CD4-positive, CD25-positive, alpha-beta regulatory T cell (primary cell): ENCODE measurements around the gene PRORP. TPM values are rescaled to one million over a fixed set of nuclear protein-coding genes. Genes with fewer than 3 reads are reported as not detected.
"Not testable (repeated sequence)": the region's sequence is repeated elsewhere in the genome, so short reads cannot be mapped to it uniquely, and the experiment has no call there.

Experiments used
- ATAC-seq, 2 donors: fragments of 150-1000 bp; cut with Tn5 transposase; one replicate each; pipeline ENCODE4 v1.10.0; 2021; ENCODE audit warnings: low read depth in 2 of 2, moderate number of reproducible peaks in 2 of 2, moderate library complexity in 1 of 2
- DNase-seq, 3 donors: peaks; one replicate each; pipeline versions ENCODE4 v3.0.0 to v3.0.0-alpha.2; 2012 to 2022; ENCODE audit warnings: mixed read lengths in 1 of 3
- H3K27ac ChIP-seq: one replicate; pipeline ENCODE4 v1.7.0; 2013; ENCODE audit warnings: mild to moderate bottlenecking, low read length; ENCODE audit not compliant: insufficient read depth, poor library complexity, severe bottlenecking
- H3K27me3 ChIP-seq: one replicate; pipeline ENCODE4 v1.7.0; 2013; ENCODE audit warnings: low read length; ENCODE audit not compliant: control insufficient read depth, insufficient read depth
- H3K36me3 ChIP-seq: one replicate; pipeline ENCODE4 v1.7.0; 2013; ENCODE audit warnings: mild to moderate bottlenecking, low read length, moderate library complexity; ENCODE audit not compliant: control insufficient read depth, insufficient read depth
- H3K4me1 ChIP-seq: 2 replicates; pipeline ENCODE4 v1.7.0; 2013; ENCODE audit warnings: mild to moderate bottlenecking, low read length; ENCODE audit not compliant: insufficient read depth, control insufficient read depth, poor library complexity, severe bottlenecking
- H3K4me3 ChIP-seq: one replicate; pipeline ENCODE4 v1.7.0; 2013; ENCODE audit warnings: low read depth, mild to moderate bottlenecking, low read length, moderate library complexity
- H3K9me3 ChIP-seq, 2 experiments: 1 replicate in 1 of 2; 2 replicates in 1 of 2; pipeline ENCODE4 v1.7.0; 2013; ENCODE audit warnings: low read length in 2 of 2, mild to moderate bottlenecking in 1 of 2, moderate library complexity in 1 of 2; ENCODE audit not compliant: control insufficient read depth in 2 of 2
- H3K27ac Mint-ChIP-seq, 3 donors: one replicate each; pipeline ENCODE4 v1.8.0; 2020 to 2022; ENCODE audit warnings: mild to moderate bottlenecking in 3 of 3, mixed read lengths in 3 of 3, moderate library complexity in 2 of 3
- H3K27me3 Mint-ChIP-seq: one replicate; pipeline ENCODE4 v1.8.0; 2022; ENCODE audit warnings: mild to moderate bottlenecking, mixed read lengths
- H3K36me3 Mint-ChIP-seq: one replicate; pipeline ENCODE4 v1.8.0; 2020; ENCODE audit warnings: mixed read lengths
- H3K4me1 Mint-ChIP-seq, 4 donors: one replicate each; pipeline ENCODE4 v1.8.0; 2020 to 2022; ENCODE audit warnings: mixed read lengths in 4 of 4, mild to moderate bottlenecking in 1 of 4
- H3K4me3 Mint-ChIP-seq, 4 donors: one replicate each; pipeline ENCODE4 v1.8.0; 2020 to 2022; ENCODE audit warnings: mild to moderate bottlenecking in 4 of 4, mixed read lengths in 4 of 4, moderate library complexity in 3 of 4
- H3K9me3 Mint-ChIP-seq, 7 donors: one replicate each; pipeline ENCODE4 v1.8.0; 2020 to 2022; ENCODE audit warnings: mixed read lengths in 7 of 7, mild to moderate bottlenecking in 3 of 7, moderate library complexity in 2 of 7
- polyA plus RNA-seq, 4 donors: library from polyadenylated mRNA; unstranded; fragments of 300-500 nt; fragmentation: Illumina TruSeq; gene quantifications; one replicate each; pipeline ENCODE4 v1.2.3, GENCODE V29; 2021
- total RNA-seq: library from RNA; stranded (reverse); gene quantifications from one replicate; pipeline ENCODE4 v1.2.3, GENCODE V29; 2022

Gene PRORP
- total and polyA plus RNA-seq, 5 donors from 2014 or later = 49.1 to 83.1 (median 77.4) TPM

- no peak overlapping the region for H3K4me3 ChIP-seq
- H3K27me3 ChIP-seq = no peaks in the 10 kb centered on the region
- Mint-ChIP-seq H3K4me3 (no peak overlapping the region), H3K36me3 (peaks cover 2% of the 10 kb centered on the region), H3K4me1 (peaks cover 0 to 21% (median 15%) of the 10 kb centered on the region in 4 donors), H3K27me3 (no peaks in the 10 kb centered on the region), H3K27ac (peak overlapping the region in 2 of 3 donors; percentile 59 to 77), H3K9me3 (no peaks in the 10 kb centered on the region)
- H3K9me3 ChIP-seq = no peaks in the 10 kb centered on the region
- DNase-seq (peak in 2 of 3 donors; percentile 16 to 62), ATAC-seq (peak in 1 of 2 donors; percentile 55)
- H3K36me3 ChIP-seq = peaks cover 29% of the 10 kb centered on the region
- H3K27ac ChIP-seq = peak overlapping the region; percentile 68
- no peaks in the 10 kb centered on the region for H3K4me1 ChIP-seq
These were observed 18.6 kb downstream of the PRORP start for GRCh38 chr14:35140718-35141581.

DNA sequence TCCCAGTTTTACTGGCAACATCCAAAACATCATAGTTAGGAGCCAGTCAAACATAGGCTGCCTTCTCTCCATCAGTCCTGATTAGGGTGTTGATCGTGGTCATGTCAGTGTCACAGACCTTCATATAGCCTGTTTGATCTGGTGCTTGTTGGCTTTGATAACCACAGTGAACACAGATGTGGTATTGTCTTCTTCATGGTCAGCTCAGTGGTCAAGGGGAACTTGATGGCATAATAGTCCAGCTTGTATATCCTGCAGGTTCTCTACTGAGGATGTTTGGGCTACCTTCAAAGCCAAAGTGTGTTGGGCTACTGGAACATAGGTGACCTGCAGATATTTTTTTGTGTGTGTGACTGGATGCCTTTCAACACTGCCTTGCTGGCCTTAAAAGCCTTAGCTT, 21.7 kb downstream of the PRORP start:
- ATAC-seq = no peak
- H3K4me1 Mint-ChIP-seq = peaks cover 8 to 17% (median 11%) of the 10 kb centered on the region in 4 donors
- H3K27me3 ChIP-seq = no peaks in the 10 kb centered on the region
- H3K9me3 Mint-ChIP-seq = no peaks in the 10 kb centered on the region
- peaks cover 28% of the 10 kb centered on the region for H3K36me3 ChIP-seq
- no peak overlapping the region for H3K4me3 ChIP-seq
- no peak for DNase-seq
- no peaks in the 10 kb centered on the region for H3K27me3 Mint-ChIP-seq
- no peak overlapping the region for H3K27ac ChIP-seq
- H3K4me3 Mint-ChIP-seq = no peak overlapping the region
- H3K4me1 ChIP-seq = no peaks in the 10 kb centered on the region
- peak overlapping the region in 1 of 3 donors; percentile 4 for H3K27ac Mint-ChIP-seq
- no peaks in the 10 kb centered on the region for H3K9me3 ChIP-seq
- H3K36me3 Mint-ChIP-seq = peaks cover 10% of the 10 kb centered on the region

- H3K4me3 ChIP-seq = no peak overlapping the region
- H3K27me3 Mint-ChIP-seq = no peaks in the 10 kb centered on the region
These were observed 24.4 kb downstream of the PRORP start for GRCh38 chr14:35146711-35147149.

DNA sequence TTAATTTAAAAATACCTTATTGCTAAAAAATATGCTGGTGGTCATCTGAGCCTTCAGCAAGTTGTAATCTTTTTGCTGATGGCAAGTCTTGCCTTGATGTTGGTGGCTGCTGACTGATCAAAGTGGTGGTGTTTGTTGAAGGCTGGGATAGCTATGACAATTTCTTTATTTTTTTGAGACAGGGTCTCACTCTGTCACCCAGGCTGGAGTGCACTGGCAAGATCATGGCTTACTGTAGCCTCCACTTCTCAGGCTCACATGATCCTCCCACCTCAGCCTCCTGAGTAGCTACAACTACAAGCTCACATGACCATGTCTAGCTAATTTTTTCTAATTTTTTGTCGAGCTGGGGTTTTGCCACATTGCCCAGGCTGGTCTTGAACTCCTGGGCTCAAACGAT, 24.8 kb downstream of the PRORP start:
- no peak overlapping the region for H3K27ac Mint-ChIP-seq
- ATAC-seq = no peak

More at GRCh38 chr14:35146711-35147149, 24.4 kb downstream of the PRORP start:
- H3K27me3 ChIP-seq = no peaks in the 10 kb centered on the region
- H3K9me3 Mint-ChIP-seq = no peaks in the 10 kb centered on the region
- peaks cover 15 to 24% (median 17%) of the 10 kb centered on the region in 4 donors for H3K4me1 Mint-ChIP-seq
- no peak overlapping the region for H3K4me3 Mint-ChIP-seq
- H3K4me1 ChIP-seq = no peaks in the 10 kb centered on the region
- peaks cover 30% of the 10 kb centered on the region for H3K36me3 Mint-ChIP-seq
- no peak overlapping the region for H3K27ac ChIP-seq
- no peak overlapping the region for H3K27ac Mint-ChIP-seq
- no peak for DNase-seq
- no peaks in the 10 kb centered on the region for H3K9me3 ChIP-seq
- peaks cover 25% of the 10 kb centered on the region for H3K36me3 ChIP-seq
- ATAC-seq = no peak

GRCh38 chr14:35147711-35148110, 25.4 kb downstream of the PRORP start:
- H3K27ac Mint-ChIP-seq = no peak overlapping the region
- no peaks in the 10 kb centered on the region for H3K27me3 Mint-ChIP-seq
- peaks cover 34% of the 10 kb centered on the region for H3K36me3 Mint-ChIP-seq

More for the DNA sequence above, 24.8 kb downstream of the PRORP start:
- DNase-seq = no peak
- no peak overlapping the region for H3K4me3 ChIP-seq
- Mint-ChIP-seq H3K9me3 (no peaks in the 10 kb centered on the region), H3K27me3 (no peaks in the 10 kb centered on the region), H3K4me1 (peaks cover 15 to 24% (median 17%) of the 10 kb centered on the region in 4 donors), H3K36me3 (peaks cover 34% of the 10 kb centered on the region), H3K4me3 (no peak overlapping the region)
- H3K27ac ChIP-seq = no peak overlapping the region
- no peaks in the 10 kb centered on the region for H3K4me1 ChIP-seq
- no peaks in the 10 kb centered on the region for H3K27me3 ChIP-seq
- H3K9me3 ChIP-seq = no peaks in the 10 kb centered on the region
- peaks cover 23% of the 10 kb centered on the region for H3K36me3 ChIP-seq

GRCh38 chr14:35149239-35149638, 26.9 kb downstream of the PRORP start:
- peaks cover 17% of the 10 kb centered on the region for H3K36me3 ChIP-seq
- no peak overlapping the region for H3K27ac ChIP-seq
- no peak overlapping the region for H3K4me3 ChIP-seq
- H3K36me3 Mint-ChIP-seq = peaks cover 40% of the 10 kb centered on the region
- no peak for ATAC-seq
- no peaks in the 10 kb centered on the region for H3K27me3 ChIP-seq
- peaks cover 19 to 26% (median 21%) of the 10 kb centered on the region in 4 donors for H3K4me1 Mint-ChIP-seq
- DNase-seq = no peak
- H3K9me3 ChIP-seq = no peaks in the 10 kb centered on the region
- H3K27me3 Mint-ChIP-seq = no peaks in the 10 kb centered on the region
- H3K27ac Mint-ChIP-seq = peak overlapping the region in 1 of 3 donors; percentile 10
- H3K9me3 Mint-ChIP-seq = no peaks in the 10 kb centered on the region
- H3K4me1 ChIP-seq = no peaks in the 10 kb centered on the region
- H3K4me3 Mint-ChIP-seq = no peak overlapping the region

More at GRCh38 chr14:35147711-35148110, 25.4 kb downstream of the PRORP start:
- Histone ChIP-seq H3K27me3 (no peaks in the 10 kb centered on the region), H3K4me3 (no peak overlapping the region), H3K4me1 (no peaks in the 10 kb centered on the region), H3K36me3 (peaks cover 21% of the 10 kb centered on the region), H3K27ac (no peak overlapping the region), H3K9me3 (no peaks in the 10 kb centered on the region)
- no peak for DNase-seq
- Mint-ChIP-seq H3K4me1 (peaks cover 15 to 24% (median 17%) of the 10 kb centered on the region in 4 donors), H3K9me3 (no peaks in the 10 kb centered on the region), H3K4me3 (no peak overlapping the region)
- ATAC-seq = no peak

DNA sequence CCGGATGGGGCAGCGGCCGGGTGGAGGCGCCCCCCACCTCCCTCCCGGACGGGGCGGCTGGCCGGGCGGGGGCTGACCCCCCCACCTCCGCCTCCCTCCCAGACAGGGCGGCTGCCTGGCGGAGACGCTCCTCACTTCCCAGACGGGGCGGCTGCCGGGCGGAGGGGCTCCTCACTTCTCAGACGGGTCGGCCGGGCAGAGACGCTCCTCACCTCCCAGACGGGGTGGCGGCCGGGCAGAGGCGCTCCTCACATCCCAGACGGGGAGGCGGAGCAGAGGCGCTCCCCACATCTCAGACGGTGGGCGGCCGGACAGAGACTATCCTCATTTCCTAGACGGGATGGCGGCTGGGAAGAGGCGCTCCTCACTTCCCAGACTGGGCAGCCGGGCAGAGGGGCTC, 30.2 kb downstream of the PRORP start:
- not testable (repeated sequence) for H3K9me3 ChIP-seq, ATAC-seq, H3K27me3 ChIP-seq, H3K4me3 ChIP-seq, H3K4me3 Mint-ChIP-seq, H3K9me3 Mint-ChIP-seq, H3K27ac ChIP-seq, DNase-seq, H3K27me3 Mint-ChIP-seq, H3K27ac Mint-ChIP-seq
- H3K36me3 Mint-ChIP-seq = peaks cover 43% of the 10 kb centered on the region
- H3K4me1 Mint-ChIP-seq = peaks cover 33 to 40% (median 34%) of the 10 kb centered on the region in 4 donors
- H3K4me1 ChIP-seq = peaks cover 14% of the 10 kb centered on the region
- peaks cover 11% of the 10 kb centered on the region for H3K36me3 ChIP-seq
